Measurements from ENCODE around the gene U2AF2.
A peak's percentile ranks its signal among the peaks of the same experiment; 100 is the strongest.

Gene U2AF2

GRCh38 chr19:55645512-55645881 lies 9.3 kb upstream of the U2AF2 start:
- no peaks in the 10 kb centered on the region for H3K36me3 ChIP-seq (ENCODE audit: control insufficient read depth, insufficient read depth, low read length)
- no peak overlapping the region for H3K9ac ChIP-seq
- peaks cover 2% of the 10 kb centered on the region for H3K79me2 ChIP-seq
- no peaks in the 10 kb centered on the region for H3K9me3 ChIP-seq (ENCODE audit: control insufficient read depth, low read length)
- TF ChIP-seq CTCF (IDR thresholded peaks at IDR 0.05), result no peak
- no peak overlapping the region for H3K27ac ChIP-seq
- no peak overlapping the region for H3K4me2 ChIP-seq (ENCODE audit: low read length)
- H3K4me1 ChIP-seq, result peaks cover 19% of the 10 kb centered on the region
- no peak overlapping the region for H2AFZ ChIP-seq
- no peaks in the 10 kb centered on the region for H3K27me3 ChIP-seq (ENCODE audit: control insufficient read depth, insufficient read depth, low read length)
- H3K4me3 ChIP-seq (ENCODE audit: low read depth, low read length), result no peak overlapping the region

GRCh38 chr19:55646889-55647731 lies 7.7 kb upstream of the U2AF2 start:
- peaks cover 2% of the 10 kb centered on the region for H3K79me2 ChIP-seq
- H3K36me3 ChIP-seq (ENCODE audit: control insufficient read depth, insufficient read depth, low read length), result no peaks in the 10 kb centered on the region
- peak overlapping the region; percentile 98 for H3K4me2 ChIP-seq (ENCODE audit: low read length)
- H3K9ac ChIP-seq, result no peak overlapping the region
- H3K27me3 ChIP-seq (ENCODE audit: control insufficient read depth, insufficient read depth, low read length), result no peaks in the 10 kb centered on the region
- H3K4me3 ChIP-seq (ENCODE audit: low read depth, low read length), result peak overlapping the region; percentile 89
- TF ChIP-seq CTCF (IDR thresholded peaks at IDR 0.05), result no peak
- H3K27ac ChIP-seq, result no peak overlapping the region
- peaks cover 18% of the 10 kb centered on the region for H3K4me1 ChIP-seq
- peak overlapping the region; percentile 85 for H2AFZ ChIP-seq
- no peaks in the 10 kb centered on the region for H3K9me3 ChIP-seq (ENCODE audit: control insufficient read depth, low read length)

GRCh38 chr19:55647732-55648584 lies 6.9 kb upstream of the U2AF2 start, which contains the start of gene CCDC106:
CCDC106 (plus strand) TSS chr19:55648212; CDS start chr19:55649047, 835 bp downstream.
- no peak for TF ChIP-seq CTCF (IDR thresholded peaks at IDR 0.05)
- Histone ChIP-seq H3K4me3 (ENCODE audit: low read depth, low read length) (peak within 1 kb of the TSS; percentile 89), H3K4me2 (ENCODE audit: low read length) (peak within 1 kb of the TSS; percentile 98), H3K9me3 (ENCODE audit: control insufficient read depth, low read length) (no peaks in the 10 kb centered on the region), H2AFZ (peak within 1 kb of the TSS; percentile 85), H3K27me3 (ENCODE audit: control insufficient read depth, insufficient read depth, low read length) (no peaks in the 10 kb centered on the region), H3K27ac (no peak within 1 kb of the TSS), H3K36me3 (ENCODE audit: control insufficient read depth, insufficient read depth, low read length) (no peaks in the 10 kb centered on the region), H3K4me1 (peaks cover 18% of the 10 kb centered on the region), H3K9ac (peak within 1 kb of the TSS; percentile 12), H3K79me2 (peaks cover 2% of the 10 kb centered on the region)

GRCh38 chr19:55648585-55649267 lies 6.1 kb upstream of the U2AF2 start:
- Histone ChIP-seq H2AFZ (peak overlapping the region; percentile 85), H3K36me3 (ENCODE audit: control insufficient read depth, insufficient read depth, low read length) (no peaks in the 10 kb centered on the region), H3K79me2 (peaks cover 2% of the 10 kb centered on the region), H3K4me3 (ENCODE audit: low read depth, low read length) (peak overlapping the region; percentile 89), H3K4me1 (peaks cover 15% of the 10 kb centered on the region), H3K9me3 (ENCODE audit: control insufficient read depth, low read length) (no peaks in the 10 kb centered on the region), H3K27me3 (ENCODE audit: control insufficient read depth, insufficient read depth, low read length) (no peaks in the 10 kb centered on the region), H3K27ac (no peak overlapping the region), H3K9ac (no peak overlapping the region), H3K4me2 (ENCODE audit: low read length) (peak overlapping the region; percentile 98)
- no peak for TF ChIP-seq CTCF (IDR thresholded peaks at IDR 0.05)
